Activated naive CD4-positive, alpha-beta T cell treated with anti-CD3 and anti-CD28 coated beads, Interleukin-2, amount 50 U/mL, for 72 hours (primary cell): ENCODE results near the gene RTCA. TPM values are rescaled to one million over a fixed set of nuclear protein-coding genes. Genes with fewer than 3 reads are reported as not detected.
"Not testable (repeated sequence)": the region's sequence is repeated elsewhere in the genome, so short reads cannot be mapped to it uniquely, and the experiment has no call there.

Source experiments
- ATAC-seq, 2 donors: fragments of 150-1000 bp; cut with Tn5 transposase; 2 replicates each; pipeline ENCODE4 v1.10.0; 2021; ENCODE audit warnings: mild to moderate bottlenecking in 2 of 2, moderate library complexity in 2 of 2
- DNase-seq, 2 donors: peaks; one replicate each; pipeline ENCODE4 v3.0.0; 2021 to 2022; ENCODE audit warnings: low spot score in 2 of 2
- H3K27ac Mint-ChIP-seq, 2 donors: one replicate each; pipeline ENCODE4 v1.8.0; 2022; ENCODE audit warnings: mild to moderate bottlenecking in 2 of 2, mixed read lengths in 2 of 2
- H3K36me3 Mint-ChIP-seq, 2 donors: one replicate each; pipeline ENCODE4 v1.8.0; 2022; ENCODE audit warnings: mixed read lengths in 2 of 2
- H3K9me3 Mint-ChIP-seq, 2 donors: one replicate each; pipeline ENCODE4 v1.8.0; 2022; ENCODE audit warnings: mixed read lengths in 2 of 2
- total RNA-seq, 2 donors: library from RNA; stranded (reverse); gene quantifications; one replicate each; pipeline ENCODE4 v1.2.3, GENCODE V29; 2022

Gene RTCA
- total RNA-seq, 2 donors from 2014 or later: 33.4 to 42.6 TPM

- Mint-ChIP-seq H3K36me3 (no peaks in the 10 kb centered on the region), H3K9me3 (no peaks in the 10 kb centered on the region), H3K27ac (no peak overlapping the region)
- DNase-seq (no peak), ATAC-seq (no peak)
These were observed 15.8 kb upstream of the RTCA start for GRCh38 chr1:100250264-100250663.

- H3K9me3 Mint-ChIP-seq: no peaks in the 10 kb centered on the region
- no peak for DNase-seq
- no peak overlapping the region for H3K27ac Mint-ChIP-seq
- no peaks in the 10 kb centered on the region for H3K36me3 Mint-ChIP-seq
- ATAC-seq: no peak
These were observed 15.2 kb upstream of the RTCA start for GRCh38 chr1:100250807-100251206.

GRCh38 chr1:100252901-100253300 is 13.1 kb upstream of the RTCA start:
- ATAC-seq (no peak), DNase-seq (no peak)
- no peak overlapping the region for H3K27ac Mint-ChIP-seq
- no peaks in the 10 kb centered on the region for H3K9me3 Mint-ChIP-seq
- no peaks in the 10 kb centered on the region for H3K36me3 Mint-ChIP-seq

- H3K36me3 Mint-ChIP-seq: peaks cover 0 to 2% of the 10 kb centered on the region in 2 donors
- DNase-seq (no peak), ATAC-seq (no peak)
- H3K9me3 Mint-ChIP-seq: no peaks in the 10 kb centered on the region
- no peak overlapping the region for H3K27ac Mint-ChIP-seq
These were observed 12.5 kb upstream of the RTCA start for GRCh38 chr1:100253552-100253951.

- H3K9me3 Mint-ChIP-seq, H3K36me3 Mint-ChIP-seq, ATAC-seq, H3K27ac Mint-ChIP-seq, DNase-seq: not testable (repeated sequence)
These were observed 9.7 kb upstream of the RTCA start for GRCh38 chr1:100256273-100256672.

GRCh38 chr1:100258427-100258826 is 7.6 kb upstream of the RTCA start:
- DNase-seq, H3K36me3 Mint-ChIP-seq, H3K27ac Mint-ChIP-seq, H3K9me3 Mint-ChIP-seq, ATAC-seq: not testable (repeated sequence)

- peaks cover 21 to 24% of the 10 kb centered on the region in 2 donors for H3K36me3 Mint-ChIP-seq
- H3K27ac Mint-ChIP-seq: no peak overlapping the region
- ATAC-seq (no peak), DNase-seq (no peak)
- H3K9me3 Mint-ChIP-seq: peaks cover 0 to 4% of the 10 kb centered on the region in 2 donors
These were observed 4.3 kb upstream of the RTCA start for GRCh38 chr1:100261686-100262085.

GRCh38 chr1:100264081-100264480 is 1.9 kb upstream of the RTCA start:
- H3K36me3 Mint-ChIP-seq: peaks cover 21 to 31% of the 10 kb centered on the region in 2 donors
- not testable (repeated sequence) for ATAC-seq, DNase-seq, H3K9me3 Mint-ChIP-seq, H3K27ac Mint-ChIP-seq

- ATAC-seq (peak; percentile 27 to 41), DNase-seq (no peak)
- Mint-ChIP-seq H3K27ac (peak overlapping the region; percentile 97 to 99), H3K9me3 (peaks cover 0 to 4% of the 10 kb centered on the region in 2 donors), H3K36me3 (peaks cover 21 to 40% of the 10 kb centered on the region in 2 donors)
These were observed 470 bp upstream of the RTCA start for GRCh38 chr1:100265562-100265930.

- Mint-ChIP-seq H3K36me3 (peaks cover 21 to 45% of the 10 kb centered on the region in 2 donors), H3K27ac (peak overlapping the region; percentile 97 to 99), H3K9me3 (no peaks in the 10 kb centered on the region)
- ATAC-seq (peak; percentile 29 to 53), DNase-seq (no peak)
These were observed 725 bp downstream of the RTCA start for GRCh38 chr1:100266741-100267140.

- DNase-seq (no peak), ATAC-seq (no peak)
- H3K36me3 Mint-ChIP-seq: peaks cover 21 to 45% of the 10 kb centered on the region in 2 donors
- no peak overlapping the region for H3K27ac Mint-ChIP-seq
- H3K9me3 Mint-ChIP-seq: no peaks in the 10 kb centered on the region
These were observed 1.3 kb downstream of the RTCA start for GRCh38 chr1:100267284-100267683.

GRCh38 chr1:100268202-100268601 is 2.2 kb downstream of the RTCA start:
- H3K27ac Mint-ChIP-seq: no peak overlapping the region
- no peak for DNase-seq
- no peaks in the 10 kb centered on the region for H3K9me3 Mint-ChIP-seq
- H3K36me3 Mint-ChIP-seq: peaks cover 21 to 45% of the 10 kb centered on the region in 2 donors
- ATAC-seq: no peak

- ATAC-seq (no peak), DNase-seq (no peak)
- Mint-ChIP-seq H3K9me3 (no peaks in the 10 kb centered on the region), H3K27ac (no peak overlapping the region), H3K36me3 (peaks cover 11 to 32% of the 10 kb centered on the region in 2 donors)
These were observed 11.8 kb downstream of the RTCA start for GRCh38 chr1:100277866-100278265.

GRCh38 chr1:100279358-100279923 is 13.4 kb downstream of the RTCA start:
- ATAC-seq (no peak), DNase-seq (no peak)
- Mint-ChIP-seq H3K36me3 (peaks cover 11 to 32% of the 10 kb centered on the region in 2 donors), H3K27ac (no peak overlapping the region), H3K9me3 (no peaks in the 10 kb centered on the region)

GRCh38 chr1:100279954-100280682 is 14.1 kb downstream of the RTCA start:
- Mint-ChIP-seq H3K27ac (no peak overlapping the region), H3K36me3 (peaks cover 11 to 26% of the 10 kb centered on the region in 2 donors), H3K9me3 (no peaks in the 10 kb centered on the region)
- DNase-seq (no peak), ATAC-seq (no peak)

- H3K27ac Mint-ChIP-seq: no peak overlapping the region
- ATAC-seq: no peak
- no peak for DNase-seq
- H3K9me3 Mint-ChIP-seq: no peaks in the 10 kb centered on the region
- H3K36me3 Mint-ChIP-seq: peaks cover 0 to 22% of the 10 kb centered on the region in 2 donors
These were observed 18.6 kb downstream of the RTCA start for GRCh38 chr1:100284591-100284990.

GRCh38 chr1:100287162-100287561 is 21.1 kb downstream of the RTCA start:
- ATAC-seq (no peak), DNase-seq (no peak)
- Mint-ChIP-seq H3K27ac (no peak overlapping the region), H3K9me3 (no peaks in the 10 kb centered on the region), H3K36me3 (peaks cover 0 to 22% of the 10 kb centered on the region in 2 donors)

GRCh38 chr1:100290291-100290690 is 24.3 kb downstream of the RTCA start:
- Mint-ChIP-seq H3K9me3 (no peaks in the 10 kb centered on the region), H3K36me3 (peaks cover 0 to 20% of the 10 kb centered on the region in 2 donors), H3K27ac (no peak overlapping the region)
- DNase-seq: no peak
- no peak for ATAC-seq
